MM.1S (cell line): ENCODE measurements around the gene CFAP107.

ENCODE experiments used
- CTCF ChIP-seq: fragments of 300-600 bp; sonication (generic); IDR thresholded peaks from 2 replicates; pipeline ENCODE4 v1.5.1; 2016; ENCODE audit warnings: antibody characterized with exemption, low read length, mixed read lengths
- EZH2phosphoT487 ChIP-seq: fragments of 300-600 bp; sonication (generic); IDR thresholded peaks from 2 replicates; pipeline ENCODE4 v1.6.1; 2018; ENCODE audit warnings: antibody characterized with exemption, low read length

- TF ChIP-seq EZH2phosphoT487 (no peak), CTCF (peak; percentile 28)
Observed at GRCh38 chr1:12760256-12760795, 14.3 kb downstream of the CFAP107 start.
